H9 (cell line): ENCODE data around the gene CLIC3. TPM values are rescaled to one million over a fixed set of nuclear protein-coding genes. Genes with fewer than 3 reads are reported as not detected.

Experiments
- DNase-seq: peaks from one replicate; pipeline ENCODE4 v3.0.0-alpha.2; 2017
- H2AFZ ChIP-seq: one replicate; pipeline ENCODE4 v1.6.1; 2013; ENCODE audit warnings: mild to moderate bottlenecking, low read length, control low read depth, moderate library complexity
- H2AK5ac ChIP-seq: 2 replicates; pipeline ENCODE4 v1.6.1; 2013; ENCODE audit warnings: low read length, control low read depth, mixed read lengths; ENCODE audit not compliant: insufficient read length
- H2BK120ac ChIP-seq: one replicate; pipeline ENCODE4 v1.6.1; 2013; ENCODE audit warnings: low read depth, mild to moderate bottlenecking, low read length, control low read depth, inconsistent platforms; ENCODE audit not compliant: poor library complexity, severe bottlenecking
- H2BK12ac ChIP-seq: 2 replicates; pipeline ENCODE4 v1.6.1; 2013; ENCODE audit warnings: low read length, control low read depth, mixed read lengths, low read depth; ENCODE audit not compliant: insufficient read length
- H2BK15ac ChIP-seq: 2 replicates; pipeline ENCODE4 v1.6.1; 2013; ENCODE audit warnings: low read depth, low read length, control low read depth
- H2BK20ac ChIP-seq: one replicate; pipeline ENCODE4 v1.6.1; 2013; ENCODE audit warnings: low read depth, mild to moderate bottlenecking, low read length, control low read depth, inconsistent platforms; ENCODE audit not compliant: poor library complexity, severe bottlenecking
- H2BK5ac ChIP-seq: 2 replicates; pipeline ENCODE4 v1.6.1; 2013; ENCODE audit warnings: low read length, control low read depth, mixed read lengths; ENCODE audit not compliant: insufficient read length
- H3K14ac ChIP-seq: 2 replicates; pipeline ENCODE4 v1.6.1; 2013; ENCODE audit warnings: low read length, control low read depth; ENCODE audit not compliant: insufficient read depth
- H3K18ac ChIP-seq: 2 replicates; pipeline ENCODE4 v1.6.1; 2013; ENCODE audit warnings: low read depth, mild to moderate bottlenecking, mixed read lengths, low read length, control low read depth; ENCODE audit not compliant: insufficient read length
- H3K23ac ChIP-seq: 2 replicates; pipeline ENCODE4 v1.6.1; 2013; ENCODE audit warnings: low read length, control low read depth, mixed read lengths, low read depth; ENCODE audit not compliant: insufficient read length
- H3K23me2 ChIP-seq: 2 replicates; pipeline ENCODE4 v1.6.1; 2013; ENCODE audit warnings: low read depth, mild to moderate bottlenecking, mixed read lengths, low read length, control low read depth; ENCODE audit not compliant: insufficient read length, poor library complexity, severe bottlenecking
- H3K27ac ChIP-seq: 2 replicates; pipeline ENCODE4 v1.5.1; 2013; ENCODE audit warnings: low read length, control low read depth, mixed read lengths, low read depth; ENCODE audit not compliant: insufficient read length
- H3K27me3 ChIP-seq: 2 replicates; pipeline ENCODE4 v1.6.1; 2013; ENCODE audit warnings: low read length, control low read depth, inconsistent platforms; ENCODE audit not compliant: insufficient read depth
- H3K4ac ChIP-seq: 2 replicates; pipeline ENCODE4 v1.6.1; 2013; ENCODE audit warnings: low read depth, mild to moderate bottlenecking, control low read depth, inconsistent platforms, low read length, moderate library complexity
- H3K4me1 ChIP-seq: 2 replicates; pipeline ENCODE4 v1.6.1; 2013; ENCODE audit warnings: low read length, control low read depth, inconsistent platforms; ENCODE audit not compliant: insufficient read depth
- H3K4me2 ChIP-seq: 2 replicates; pipeline ENCODE4 v1.6.1; 2013; ENCODE audit warnings: low read length, control low read depth, mixed read lengths; ENCODE audit not compliant: insufficient read length, insufficient read depth
- H3K56ac ChIP-seq: 2 replicates; pipeline ENCODE4 v1.6.1; 2013; ENCODE audit warnings: low read depth, mild to moderate bottlenecking, mixed read lengths, low read length, control low read depth; ENCODE audit not compliant: insufficient read length
- H3K79me1 ChIP-seq: 2 replicates; pipeline ENCODE4 v1.6.1; 2013; ENCODE audit warnings: low read depth, mild to moderate bottlenecking, moderate library complexity, low read length, control low read depth, inconsistent platforms; ENCODE audit not compliant: insufficient read depth, poor library complexity, severe bottlenecking
- H3K79me2 ChIP-seq: 2 replicates; pipeline ENCODE4 v1.6.1; 2013; ENCODE audit warnings: low read length, control low read depth, inconsistent platforms; ENCODE audit not compliant: insufficient read depth
- H3K9ac ChIP-seq: 2 replicates; pipeline ENCODE4 v1.6.1; 2013; ENCODE audit warnings: low read length, control low read depth, mixed read lengths; ENCODE audit not compliant: insufficient read length; ENCODE audit errors: extremely low read depth
- H3K9me3 ChIP-seq: one replicate; pipeline ENCODE4 v1.6.1; 2013; ENCODE audit warnings: low read depth, low read length, inconsistent platforms; ENCODE audit not compliant: control insufficient read depth
- H3T11ph ChIP-seq: one replicate; pipeline ENCODE4 v1.6.1; 2013; ENCODE audit warnings: mild to moderate bottlenecking, low read length, control low read depth, inconsistent platforms
- H4K20me1 ChIP-seq: one replicate; pipeline ENCODE4 v1.6.1; 2013; ENCODE audit not compliant: control insufficient read depth, insufficient read length, insufficient read depth
- H4K5ac ChIP-seq: 2 replicates; pipeline ENCODE4 v1.6.1; 2013; ENCODE audit warnings: low read depth, mild to moderate bottlenecking, mixed read lengths, low read length, control low read depth; ENCODE audit not compliant: insufficient read length
- H4K8ac ChIP-seq: replicated peaks from 2 replicates; pipeline ENCODE4 v1.6.1; 2013; ENCODE audit warnings: low read length, control low read depth, mixed read lengths, low read depth; ENCODE audit not compliant: insufficient read length
- H4K91ac ChIP-seq: 2 replicates; pipeline ENCODE4 v1.6.1; 2013; ENCODE audit warnings: low read depth, mild to moderate bottlenecking, moderate library complexity, mixed read lengths, low read length, control low read depth; ENCODE audit not compliant: insufficient read length
- H3K27ac Mint-ChIP-seq, 3 experiments: 2 replicates in 2 of 3; 3 replicates in 1 of 3; pipeline ENCODE4 v1.8.0; 2020 to 2021; ENCODE audit warnings: mixed read lengths in 3 of 3, mild to moderate bottlenecking in 1 of 3, moderate library complexity in 1 of 3
- H3K27me3 Mint-ChIP-seq: 2 replicates; pipeline ENCODE4 v1.8.0; 2021; ENCODE audit warnings: low read depth, mild to moderate bottlenecking, moderate library complexity, mixed read lengths
- H3K36me3 Mint-ChIP-seq, 3 experiments: 2 replicates in 2 of 3; 3 replicates in 1 of 3; pipeline ENCODE4 v1.8.0; 2020 to 2021; ENCODE audit warnings: low read depth in 3 of 3, mixed read lengths in 3 of 3; ENCODE audit not compliant: insufficient read depth in 1 of 3
- H3K4me1 Mint-ChIP-seq, 2 experiments: 2 replicates each; pipeline ENCODE4 v1.8.0; 2020; ENCODE audit warnings: mixed read lengths in 2 of 2
- H3K4me3 Mint-ChIP-seq, 2 experiments: 2 replicates in 1 of 2; 3 replicates in 1 of 2; pipeline ENCODE4 v1.8.0; 2020 to 2021; ENCODE audit warnings: mild to moderate bottlenecking in 2 of 2, mixed read lengths in 2 of 2, moderate library complexity in 1 of 2
- H3K9me3 Mint-ChIP-seq, 2 experiments: 2 replicates in 1 of 2; 3 replicates in 1 of 2; pipeline ENCODE4 v1.8.0; 2020; ENCODE audit warnings: mild to moderate bottlenecking in 2 of 2, mixed read lengths in 2 of 2, moderate library complexity in 1 of 2
- WGBS: extraction: QIAGEN DNeasy Blood & Tissue Kit; methylation state at CpG from one replicate; pipeline ENCODE4 v1.1.7; 2013; ENCODE audit warnings: missing lambda C conversion rate, low lambda C conversion rate, mixed read lengths; ENCODE audit not compliant: insufficient read length; ENCODE audit errors: extremely low coverage; 5-methylcytosine and 5-hydroxymethylcytosine counted together
- total RNA-seq: library from RNA; stranded (reverse); gene quantifications from 2 replicates; pipeline ENCODE4 v1.2.1, GENCODE V29; 2021
- TF ChIP-seq, protein P1 (sequence below): fragments of 200-600 bp; sonication (generic); conservative IDR thresholded peaks from 3 replicates; pipeline ENCODE4 v1.8.0; 2021; ENCODE audit warnings: antibody characterized with exemption, mild to moderate bottlenecking

The CLIC3 gene
- total RNA-seq, 1 experiment from 2014 or later = 0.31 TPM

DNA sequence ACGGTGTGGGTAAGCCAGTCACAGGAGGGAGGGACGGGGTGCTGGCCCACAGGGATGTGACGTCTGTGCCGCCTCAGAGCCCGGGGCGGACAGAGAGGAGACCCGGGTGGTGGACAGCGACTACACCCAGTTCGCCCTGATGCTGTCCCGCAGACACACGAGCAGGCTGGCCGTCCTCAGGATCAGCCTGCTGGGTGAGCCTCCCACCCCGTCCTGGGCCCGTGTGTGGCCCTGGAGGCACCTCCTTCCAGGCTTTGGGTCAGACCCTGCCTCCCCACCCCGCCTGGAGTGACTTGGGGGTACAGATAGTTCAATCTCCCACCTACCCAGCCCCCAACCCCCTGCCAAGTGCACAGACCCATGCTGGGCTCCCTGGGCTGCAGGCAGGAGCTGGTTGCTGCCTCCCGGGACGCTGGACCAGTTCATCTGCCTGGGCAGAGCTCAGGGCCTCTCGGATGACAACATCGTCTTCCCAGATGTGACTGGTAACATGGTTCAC is 42.5 kb downstream of the CLIC3 start:
- Mint-ChIP-seq H3K27me3 (peaks cover 8% of the 10 kb centered on the region), H3K4me1 (no peaks in the 10 kb centered on the region), H3K36me3 (no peaks in the 10 kb centered on the region; a peak in 1 of 7 replicates), H3K27ac (no peak overlapping the region), H3K4me3 (no peak overlapping the region), H3K9me3 (peaks cover 6% of the 10 kb centered on the region in 2 experiments; a peak in 4 of 5 replicates)
- H4K20me1 ChIP-seq = peaks cover 2% of the 10 kb centered on the region
- H3K4me2 ChIP-seq = no peak overlapping the region
- no peak overlapping the region for H4K5ac ChIP-seq
- H3K79me1 ChIP-seq = no peaks in the 10 kb centered on the region
- no peaks in the 10 kb centered on the region for H3K79me2 ChIP-seq
- no peak overlapping the region for H4K8ac ChIP-seq
- H3K14ac ChIP-seq = no peak overlapping the region
- DNase-seq = no peak
- no CpG with 5 or more reads among the region's 19 CpGs for WGBS
- H3K4me1 ChIP-seq = no peaks in the 10 kb centered on the region
- no peak overlapping the region for H4K91ac ChIP-seq
- H2AK5ac ChIP-seq = no peak overlapping the region
- no peaks in the 10 kb centered on the region for H3K9me3 ChIP-seq
- no peak overlapping the region for H3T11ph ChIP-seq
- H2BK20ac ChIP-seq = no peak overlapping the region
- H3K27me3 ChIP-seq = no peaks in the 10 kb centered on the region
- no peak overlapping the region for H2BK12ac ChIP-seq
- no peak overlapping the region for H2BK120ac ChIP-seq
- no peak overlapping the region for H3K23ac ChIP-seq
- no peak overlapping the region for H3K4ac ChIP-seq
- no peak overlapping the region for H2AFZ ChIP-seq
- no peak overlapping the region for H2BK15ac ChIP-seq
- no peak overlapping the region for H3K27ac ChIP-seq
- no peak overlapping the region for H2BK5ac ChIP-seq
- no peak overlapping the region for H3K9ac ChIP-seq
- TF ChIP-seq, protein P1, sequence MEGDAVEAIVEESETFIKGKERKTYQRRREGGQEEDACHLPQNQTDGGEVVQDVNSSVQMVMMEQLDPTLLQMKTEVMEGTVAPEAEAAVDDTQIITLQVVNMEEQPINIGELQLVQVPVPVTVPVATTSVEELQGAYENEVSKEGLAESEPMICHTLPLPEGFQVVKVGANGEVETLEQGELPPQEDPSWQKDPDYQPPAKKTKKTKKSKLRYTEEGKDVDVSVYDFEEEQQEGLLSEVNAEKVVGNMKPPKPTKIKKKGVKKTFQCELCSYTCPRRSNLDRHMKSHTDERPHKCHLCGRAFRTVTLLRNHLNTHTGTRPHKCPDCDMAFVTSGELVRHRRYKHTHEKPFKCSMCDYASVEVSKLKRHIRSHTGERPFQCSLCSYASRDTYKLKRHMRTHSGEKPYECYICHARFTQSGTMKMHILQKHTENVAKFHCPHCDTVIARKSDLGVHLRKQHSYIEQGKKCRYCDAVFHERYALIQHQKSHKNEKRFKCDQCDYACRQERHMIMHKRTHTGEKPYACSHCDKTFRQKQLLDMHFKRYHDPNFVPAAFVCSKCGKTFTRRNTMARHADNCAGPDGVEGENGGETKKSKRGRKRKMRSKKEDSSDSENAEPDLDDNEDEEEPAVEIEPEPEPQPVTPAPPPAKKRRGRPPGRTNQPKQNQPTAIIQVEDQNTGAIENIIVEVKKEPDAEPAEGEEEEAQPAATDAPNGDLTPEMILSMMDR = no peak
- H3K23me2 ChIP-seq = peaks cover 5% of the 10 kb centered on the region
- no peak overlapping the region for H3K18ac ChIP-seq
- H3K56ac ChIP-seq = no peak overlapping the region
